Astrocyte of the cerebellum (primary cell): ENCODE data around the gene PLEKHM1.
A peak's percentile ranks its signal among the peaks of the same experiment; 100 is the strongest.

Experiments used
- DNase-seq: peaks from one replicate; pipeline ENCODE4 v3.0.0-alpha.2; 2011; ENCODE audit warnings: low read depth
- H3K4me3 ChIP-seq: 2 replicates; pipeline ENCODE4 v1.5.1; 2011; ENCODE audit warnings: mild to moderate bottlenecking, low read depth, low read length, moderate library complexity
- CTCF ChIP-seq: IDR thresholded peaks from 2 replicates; pipeline ENCODE4 v1.5.1; 2012; ENCODE audit warnings: low read length, low read depth, moderate library complexity, mild to moderate bottlenecking; ENCODE audit errors: missing control alignments
- in situ Hi-C: cut with HindIII; loops from 2 replicates; pipeline ENCODE4 v1.10.0; 2017; ENCODE audit warnings: low sequenced_read_pairs

Gene PLEKHM1

DNA sequence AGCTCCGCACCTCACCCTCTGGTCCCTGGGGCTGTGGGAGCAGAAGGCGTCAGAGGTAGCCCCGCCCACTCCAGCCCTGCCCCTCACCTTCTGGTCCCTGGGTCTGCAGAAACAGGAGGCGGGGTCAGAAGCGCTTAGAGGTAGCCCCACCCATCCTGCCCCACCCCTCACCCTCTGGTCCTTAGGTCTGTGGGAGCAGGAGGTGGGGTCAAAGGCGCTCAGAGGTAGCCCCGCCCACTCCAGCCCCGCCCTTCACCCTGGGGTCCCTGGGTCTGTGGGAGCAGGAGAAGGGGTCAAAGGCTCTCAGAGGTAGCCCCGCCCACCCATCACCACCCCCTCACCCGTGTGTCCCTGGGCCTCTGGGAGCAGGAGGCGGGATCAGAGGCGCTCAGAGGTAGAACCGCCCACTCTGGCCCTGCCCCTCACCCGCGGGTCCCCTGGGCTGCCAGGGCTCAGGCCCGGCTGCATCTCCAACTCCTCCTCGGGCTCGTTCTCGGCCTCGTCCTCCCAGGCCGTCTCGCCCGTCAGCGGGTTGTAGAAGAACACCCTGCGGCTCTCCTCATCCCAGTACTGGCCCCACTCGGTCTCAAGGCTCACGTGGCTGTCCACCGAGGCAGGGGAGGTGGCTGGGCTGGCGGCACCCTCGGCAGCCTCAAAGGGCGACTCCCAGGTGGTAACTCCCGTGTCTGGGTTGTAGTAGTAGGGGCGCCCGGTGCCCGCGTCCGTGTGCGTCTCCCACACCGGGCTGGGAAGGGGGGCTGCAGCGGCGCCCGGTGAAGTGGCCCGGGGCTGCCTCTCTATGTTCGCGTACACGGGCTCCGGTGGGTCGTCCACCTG lies 85.1 kb downstream of the PLEKHM1 start:
- in situ Hi-C loops: no loop called here
- H3K4me3 ChIP-seq: peak overlapping the region; percentile 9
- DNase-seq: no peak
- TF ChIP-seq CTCF: no peak

- TF ChIP-seq CTCF: no peak
- H3K4me3 ChIP-seq: no peak overlapping the region
- DNase-seq: no peak
- in situ Hi-C loops: no loop called here
These were observed 85.7 kb downstream of the PLEKHM1 start for GRCh38 chr17:45404870-45405249.

GRCh38 chr17:45403906-45404490 lies 86.5 kb downstream of the PLEKHM1 start:
- in situ Hi-C loops: no loop called here
- DNase-seq: no peak

GRCh38 chr17:45402916-45403315 lies 87.6 kb downstream of the PLEKHM1 start:
- in situ Hi-C loops: no loop called here
- no peak for TF ChIP-seq CTCF

More at GRCh38 chr17:45403906-45404490, 86.5 kb downstream of the PLEKHM1 start:
- no peak overlapping the region for H3K4me3 ChIP-seq
- no peak for TF ChIP-seq CTCF

DNA sequence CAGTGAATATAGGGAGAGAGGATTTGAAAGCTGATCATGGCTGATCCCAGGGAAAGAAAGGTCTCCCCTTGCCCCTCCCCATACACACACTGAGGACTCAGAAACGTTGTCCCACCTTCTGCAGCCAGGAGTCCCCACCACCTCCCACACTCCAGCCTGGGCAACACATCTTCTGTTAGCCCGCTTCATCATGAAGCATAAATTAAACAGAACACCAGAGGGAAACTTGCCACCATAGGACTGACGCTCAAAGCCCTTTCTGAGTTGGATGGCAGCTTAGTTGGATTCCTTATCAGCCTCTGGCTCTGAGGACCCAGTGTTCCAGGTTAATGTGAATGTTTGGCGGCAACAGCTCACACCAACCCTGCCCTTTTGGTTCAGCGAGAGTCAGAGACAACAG lies 91.7 kb downstream of the PLEKHM1 start:
- TF ChIP-seq CTCF: peak; percentile 20
- in situ Hi-C loops: no loop called here
- DNase-seq: no peak
- no peak overlapping the region for H3K4me3 ChIP-seq

More at GRCh38 chr17:45402916-45403315, 87.6 kb downstream of the PLEKHM1 start:
- H3K4me3 ChIP-seq: no peak overlapping the region
- no peak for DNase-seq

DNA sequence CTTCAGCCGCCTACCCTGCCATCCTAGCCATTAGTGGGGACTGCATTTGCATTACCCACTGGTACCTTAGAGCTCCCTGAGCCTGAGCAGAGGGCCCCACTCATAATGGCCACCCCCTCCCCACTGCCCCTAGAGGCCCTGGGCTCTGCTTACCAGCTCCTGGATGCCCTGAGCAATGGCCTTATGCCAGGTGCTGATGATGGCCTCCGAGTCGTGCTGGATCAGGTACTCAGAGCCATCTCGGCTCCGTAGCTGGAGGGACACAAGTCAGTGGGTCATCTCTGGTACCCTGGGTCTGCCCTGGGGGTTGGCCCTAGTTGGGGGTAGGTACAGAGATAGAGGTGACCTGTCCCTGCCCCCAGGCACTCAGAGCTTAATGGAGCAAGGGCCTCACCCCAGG lies 92.7 kb downstream of the PLEKHM1 start:
- TF ChIP-seq CTCF: no peak

More for the DNA sequence above, 92.7 kb downstream of the PLEKHM1 start:
- H3K4me3 ChIP-seq: no peak overlapping the region
- in situ Hi-C loops: no loop called here
- DNase-seq: no peak
